Memory B cell (primary cell): ENCODE measurements around the gene COL23A1.

Source experiments
- ATAC-seq: fragments of 150-1000 bp; cut with Tn5 transposase; 2 replicates; pipeline ENCODE4 v1.10.0; 2021; ENCODE audit warnings: low read depth, mild to moderate bottlenecking, moderate library complexity
- DNase-seq, 2 donors: peaks; one replicate each; pipeline ENCODE4 v3.0.0; 2022; ENCODE audit warnings: low spot score in 2 of 2
- H3K27ac Mint-ChIP-seq: one replicate; pipeline ENCODE4 v1.8.0; 2022; ENCODE audit warnings: mild to moderate bottlenecking, moderate library complexity, mixed read lengths
- H3K27me3 Mint-ChIP-seq: one replicate; pipeline ENCODE4 v1.8.0; 2022; ENCODE audit warnings: mixed read lengths
- H3K36me3 Mint-ChIP-seq: one replicate; pipeline ENCODE4 v1.8.0; 2022; ENCODE audit warnings: mild to moderate bottlenecking, mixed read lengths
- H3K4me1 Mint-ChIP-seq: one replicate; pipeline ENCODE4 v1.8.0; 2022; ENCODE audit warnings: mixed read lengths
- H3K4me3 Mint-ChIP-seq: one replicate; pipeline ENCODE4 v1.8.0; 2022; ENCODE audit warnings: mild to moderate bottlenecking, moderate library complexity, mixed read lengths
- H3K9me3 Mint-ChIP-seq: one replicate; pipeline ENCODE4 v1.8.0; 2022; ENCODE audit warnings: mixed read lengths

Gene COL23A1

DNA sequence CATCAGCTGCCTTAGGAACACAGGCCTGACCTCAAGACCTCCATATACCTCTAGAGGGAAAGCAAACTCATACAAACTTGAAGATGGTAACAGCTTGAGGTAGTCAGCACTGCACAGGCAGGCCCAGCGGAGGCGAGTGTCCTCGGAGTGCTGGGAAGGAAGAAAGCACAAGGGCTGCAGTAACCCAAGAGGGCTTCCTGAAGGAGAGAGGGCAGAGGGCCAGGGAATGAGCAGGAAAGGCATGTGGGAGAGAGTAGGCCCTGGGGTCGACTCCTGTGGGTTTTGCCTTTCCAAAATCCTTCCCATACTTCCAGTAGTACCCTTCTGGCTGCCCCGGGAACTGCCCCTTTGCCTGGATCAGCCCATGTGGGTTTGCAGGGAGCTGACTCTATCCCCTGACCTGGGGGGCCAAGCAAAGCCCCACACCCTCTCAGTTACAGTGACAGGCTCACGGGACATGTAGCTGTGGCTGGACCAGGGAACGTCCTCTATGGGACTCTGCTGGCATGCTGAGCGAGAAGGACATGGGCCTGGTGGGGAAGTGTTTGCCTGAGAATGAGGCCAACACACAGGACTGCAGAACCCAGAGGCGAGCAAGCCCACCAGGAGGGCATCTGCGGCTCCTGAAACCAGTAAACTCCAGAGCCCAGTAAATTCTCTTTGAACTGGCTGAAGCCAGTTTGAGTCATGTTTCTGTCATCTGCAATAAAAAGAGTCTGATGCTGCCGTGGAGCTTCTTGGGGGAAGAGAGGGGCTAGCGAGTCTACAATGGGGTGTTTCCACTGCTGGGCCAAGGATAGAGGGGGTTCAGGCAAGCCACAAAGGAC is 64.1 kb downstream of the COL23A1 start:
- H3K4me1 Mint-ChIP-seq: no peaks in the 10 kb centered on the region
- ATAC-seq: no peak
- H3K9me3 Mint-ChIP-seq: no peaks in the 10 kb centered on the region
- H3K4me3 Mint-ChIP-seq: no peak overlapping the region
- H3K27ac Mint-ChIP-seq: no peak overlapping the region
- H3K36me3 Mint-ChIP-seq: no peaks in the 10 kb centered on the region
- peaks cover 1% of the 10 kb centered on the region for H3K27me3 Mint-ChIP-seq
- no peak for DNase-seq

GRCh38 chr5:178524093-178524882 is 65.9 kb downstream of the COL23A1 start:
- H3K4me3 Mint-ChIP-seq: no peak overlapping the region
- peaks cover 4% of the 10 kb centered on the region for H3K9me3 Mint-ChIP-seq
- H3K27me3 Mint-ChIP-seq: peaks cover 8% of the 10 kb centered on the region
- DNase-seq (no peak), ATAC-seq (no peak)
- H3K27ac Mint-ChIP-seq: no peak overlapping the region
- peaks cover 3% of the 10 kb centered on the region for H3K36me3 Mint-ChIP-seq
- H3K4me1 Mint-ChIP-seq: peaks cover 3% of the 10 kb centered on the region

- Mint-ChIP-seq H3K9me3 (peaks cover 4% of the 10 kb centered on the region), H3K4me3 (no peak overlapping the region), H3K27ac (no peak overlapping the region), H3K27me3 (peaks cover 8% of the 10 kb centered on the region), H3K4me1 (peaks cover 3% of the 10 kb centered on the region), H3K36me3 (peaks cover 3% of the 10 kb centered on the region)
- ATAC-seq (no peak), DNase-seq (no peak)
These were observed 67.8 kb downstream of the COL23A1 start for GRCh38 chr5:178522361-178522760.

- ATAC-seq (no peak), DNase-seq (no peak)
- Mint-ChIP-seq H3K36me3 (peaks cover 3% of the 10 kb centered on the region), H3K27ac (no peak overlapping the region), H3K9me3 (peaks cover 4% of the 10 kb centered on the region), H3K27me3 (peaks cover 14% of the 10 kb centered on the region), H3K4me1 (peaks cover 3% of the 10 kb centered on the region), H3K4me3 (no peak overlapping the region)
These were observed 69.3 kb downstream of the COL23A1 start for GRCh38 chr5:178520851-178521250.

- no peak overlapping the region for H3K4me3 Mint-ChIP-seq
- H3K27ac Mint-ChIP-seq: no peak overlapping the region
- peaks cover 3% of the 10 kb centered on the region for H3K4me1 Mint-ChIP-seq
- ATAC-seq (no peak), DNase-seq (no peak)
- H3K27me3 Mint-ChIP-seq: peaks cover 19% of the 10 kb centered on the region
- peaks cover 4% of the 10 kb centered on the region for H3K9me3 Mint-ChIP-seq
- H3K36me3 Mint-ChIP-seq: peaks cover 3% of the 10 kb centered on the region
These were observed 70.4 kb downstream of the COL23A1 start for GRCh38 chr5:178519804-178520203.

GRCh38 chr5:178519155-178519554 is 71.0 kb downstream of the COL23A1 start:
- Mint-ChIP-seq H3K9me3 (peaks cover 4% of the 10 kb centered on the region), H3K27ac (no peak overlapping the region), H3K4me1 (peaks cover 3% of the 10 kb centered on the region), H3K27me3 (peaks cover 17% of the 10 kb centered on the region), H3K4me3 (no peak overlapping the region), H3K36me3 (peaks cover 3% of the 10 kb centered on the region)
- DNase-seq (no peak), ATAC-seq (no peak)

DNA sequence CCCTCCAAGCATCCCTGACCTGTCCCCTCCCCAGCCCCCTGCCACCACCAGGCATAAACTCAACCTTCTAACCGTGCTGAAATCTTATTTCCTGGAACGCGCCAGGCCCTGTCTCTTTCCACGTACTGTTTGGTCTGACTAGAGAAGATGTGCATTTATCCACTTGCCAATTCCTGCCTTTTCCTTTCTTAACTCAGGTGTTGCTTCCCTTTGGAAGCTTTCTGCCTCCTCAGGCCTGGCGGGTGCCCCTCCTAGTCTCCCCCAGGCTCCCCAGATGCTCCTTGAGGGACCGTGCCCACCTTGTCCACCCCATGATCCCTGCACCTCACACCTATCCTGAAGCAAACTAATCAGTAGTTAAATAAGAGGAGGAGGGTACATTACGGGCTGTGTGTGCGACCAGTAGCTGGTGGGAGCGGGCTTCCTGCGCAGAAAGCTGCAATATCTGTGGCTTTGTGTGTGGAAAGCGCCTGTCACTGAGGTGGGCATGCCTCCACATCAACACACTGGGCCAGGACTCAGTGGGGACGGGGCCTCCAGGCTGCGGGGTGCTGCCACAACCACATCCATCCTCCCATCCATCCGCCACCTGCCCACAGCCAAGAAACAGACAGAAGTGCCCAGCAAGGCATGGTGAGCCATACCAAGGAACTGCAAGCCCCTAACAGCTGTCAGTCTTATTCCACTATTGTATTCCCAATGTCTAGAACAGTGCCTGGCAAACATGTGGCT is 73.5 kb downstream of the COL23A1 start:
- peaks cover 8% of the 10 kb centered on the region for H3K9me3 Mint-ChIP-seq
- H3K27me3 Mint-ChIP-seq: peaks cover 20% of the 10 kb centered on the region
- H3K36me3 Mint-ChIP-seq: peaks cover 3% of the 10 kb centered on the region
- peaks cover 3% of the 10 kb centered on the region for H3K4me1 Mint-ChIP-seq
- no peak overlapping the region for H3K4me3 Mint-ChIP-seq
- H3K27ac Mint-ChIP-seq: no peak overlapping the region
- ATAC-seq: no peak
- no peak for DNase-seq

GRCh38 chr5:178515776-178516503 is 74.3 kb downstream of the COL23A1 start:
- Mint-ChIP-seq H3K27me3 (peaks cover 20% of the 10 kb centered on the region), H3K27ac (no peak overlapping the region), H3K36me3 (peaks cover 3% of the 10 kb centered on the region), H3K4me1 (peaks cover 3% of the 10 kb centered on the region), H3K9me3 (peaks cover 8% of the 10 kb centered on the region), H3K4me3 (no peak overlapping the region)
- no peak for DNase-seq
- no peak for ATAC-seq

GRCh38 chr5:178514851-178515418 is 75.3 kb downstream of the COL23A1 start:
- Mint-ChIP-seq H3K4me1 (peaks cover 3% of the 10 kb centered on the region), H3K36me3 (peaks cover 3% of the 10 kb centered on the region), H3K4me3 (no peak overlapping the region), H3K27ac (no peak overlapping the region), H3K9me3 (peaks cover 8% of the 10 kb centered on the region), H3K27me3 (peaks cover 18% of the 10 kb centered on the region)
- DNase-seq: no peak
- ATAC-seq: no peak

DNA sequence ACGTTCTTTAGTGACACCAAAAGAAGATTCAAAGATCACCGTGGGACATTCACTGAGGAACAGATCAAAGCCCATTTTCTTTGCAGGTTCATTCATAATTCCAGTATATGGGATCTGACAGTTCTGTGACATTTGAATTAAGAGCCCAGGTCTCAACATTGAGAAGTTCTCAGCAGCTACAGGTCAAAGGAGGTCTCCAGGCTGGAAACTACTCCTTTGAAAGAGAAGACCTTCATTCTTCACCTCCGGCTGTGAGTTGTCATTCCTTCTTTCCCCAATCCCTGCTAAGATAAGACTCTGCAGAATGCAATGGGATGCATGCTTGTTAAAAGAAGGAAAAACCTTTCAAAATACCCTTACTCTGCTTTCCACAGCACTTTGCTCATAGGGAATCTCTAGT is 79.0 kb downstream of the COL23A1 start:
- peaks cover 11% of the 10 kb centered on the region for H3K27me3 Mint-ChIP-seq
- DNase-seq: no peak
- H3K4me1 Mint-ChIP-seq: no peaks in the 10 kb centered on the region
- peaks cover 8% of the 10 kb centered on the region for H3K9me3 Mint-ChIP-seq
- H3K4me3 Mint-ChIP-seq: no peak overlapping the region
- no peak overlapping the region for H3K27ac Mint-ChIP-seq
- H3K36me3 Mint-ChIP-seq: peaks cover 2% of the 10 kb centered on the region
- no peak for ATAC-seq

- DNase-seq (no peak), ATAC-seq (no peak)
- Mint-ChIP-seq H3K9me3 (peaks cover 8% of the 10 kb centered on the region), H3K4me3 (no peak overlapping the region), H3K36me3 (peaks cover 2% of the 10 kb centered on the region), H3K27ac (no peak overlapping the region), H3K4me1 (no peaks in the 10 kb centered on the region), H3K27me3 (peaks cover 3% of the 10 kb centered on the region)
These were observed 80.6 kb downstream of the COL23A1 start for GRCh38 chr5:178509491-178510057.

DNA sequence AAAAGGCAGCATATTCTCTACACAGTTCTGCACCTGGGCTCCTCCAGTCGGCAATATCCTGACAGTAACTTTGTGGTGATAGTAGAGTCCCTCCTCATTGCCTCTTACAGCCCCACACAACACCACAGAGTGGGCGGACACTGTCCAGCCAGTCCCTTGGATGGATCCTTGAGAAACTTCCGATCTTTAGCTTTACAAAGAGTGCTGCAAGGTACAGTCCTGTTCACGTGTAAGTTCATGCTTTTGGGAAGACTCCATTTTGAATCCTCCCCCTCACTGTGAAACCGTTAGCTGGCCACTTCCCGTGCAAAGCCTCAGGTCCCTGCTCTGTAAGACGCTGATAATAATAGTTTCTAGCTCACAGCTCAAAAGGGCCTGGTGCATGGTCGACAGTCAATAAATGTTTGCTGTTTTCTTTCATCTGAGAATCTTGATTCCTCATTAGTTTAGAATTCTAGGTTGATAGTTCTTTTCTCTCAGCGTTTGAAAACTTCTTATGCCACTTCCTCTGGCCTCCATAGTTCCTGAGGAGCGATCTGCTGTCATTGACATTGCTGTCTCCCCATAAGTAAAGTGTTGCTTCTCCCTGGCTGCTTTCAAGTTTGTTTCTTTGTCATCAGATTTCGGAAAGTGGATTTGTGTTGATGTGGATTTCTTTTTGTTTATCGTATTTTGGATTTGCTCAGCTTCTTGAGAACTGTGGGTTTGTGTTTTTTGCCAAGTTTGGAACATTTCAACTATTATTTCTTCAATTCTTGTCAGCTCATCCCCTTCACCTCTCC is 82.9 kb downstream of the COL23A1 start:
- no peak overlapping the region for H3K4me3 Mint-ChIP-seq
- H3K4me1 Mint-ChIP-seq: no peaks in the 10 kb centered on the region
- no peak for ATAC-seq
- DNase-seq: no peak
- peaks cover 3% of the 10 kb centered on the region for H3K9me3 Mint-ChIP-seq
- no peaks in the 10 kb centered on the region for H3K27me3 Mint-ChIP-seq
- no peak overlapping the region for H3K27ac Mint-ChIP-seq
- peaks cover 2% of the 10 kb centered on the region for H3K36me3 Mint-ChIP-seq
